Stimulated activated CD4-positive, alpha-beta T cell treated with anti-CD3 and anti-CD28 coated beads, TNF-alpha, amount 100 ng/mL, for 1 hour (primary cell): ENCODE data around the gene CD302.
"Not testable (repeated sequence)": the region's sequence is repeated elsewhere in the genome, so short reads cannot be mapped to it uniquely, and the experiment has no call there.

Source experiments
- DNase-seq, 3 donors: peaks; one replicate each; pipeline ENCODE4 v3.0.0-alpha.2; 2020; ENCODE audit warnings: low read depth in 3 of 3, low spot score in 1 of 3

Gene CD302

GRCh38 chr2:159795841-159796690, 1.9 kb downstream of the CD302 start:
- no peak for DNase-seq

GRCh38 chr2:159793326-159793725, 4.7 kb downstream of the CD302 start:
- no peak for DNase-seq

GRCh38 chr2:159792599-159792998, 5.4 kb downstream of the CD302 start:
- DNase-seq: no peak

GRCh38 chr2:159792036-159792435, 6.0 kb downstream of the CD302 start:
- DNase-seq: no peak

GRCh38 chr2:159790323-159790722, 7.7 kb downstream of the CD302 start:
- no peak for DNase-seq

- DNase-seq: no peak
These were observed 9.8 kb downstream of the CD302 start for GRCh38 chr2:159788253-159788652.

GRCh38 chr2:159787647-159788046, 10.4 kb downstream of the CD302 start:
- DNase-seq: not testable (repeated sequence)

GRCh38 chr2:159786938-159787337, 11.1 kb downstream of the CD302 start:
- DNase-seq: no peak

GRCh38 chr2:159785195-159785594, 12.8 kb downstream of the CD302 start:
- no peak for DNase-seq

- not testable (repeated sequence) for DNase-seq
These were observed 13.3 kb downstream of the CD302 start for GRCh38 chr2:159784744-159785143.

- DNase-seq: no peak
These were observed 14.5 kb downstream of the CD302 start for GRCh38 chr2:159783556-159783955.

GRCh38 chr2:159776321-159776720, 21.7 kb downstream of the CD302 start:
- no peak for DNase-seq

- DNase-seq: no peak
These were observed 23.0 kb downstream of the CD302 start for GRCh38 chr2:159775021-159775420.

- DNase-seq: no peak
These were observed 23.5 kb downstream of the CD302 start for GRCh38 chr2:159774370-159774990.

GRCh38 chr2:159773886-159774285, 24.1 kb downstream of the CD302 start:
- DNase-seq: no peak

- no peak for DNase-seq
These were observed 24.6 kb downstream of the CD302 start for GRCh38 chr2:159773426-159773825.

- DNase-seq: no peak
These were observed 28.9 kb downstream of the CD302 start for GRCh38 chr2:159769147-159769546.

- DNase-seq: no peak
These were observed 35.9 kb downstream of the CD302 start for GRCh38 chr2:159762075-159762474.

- no peak for DNase-seq
These were observed 37.7 kb downstream of the CD302 start for GRCh38 chr2:159760326-159760725.

GRCh38 chr2:159759577-159759976, 38.4 kb downstream of the CD302 start:
- DNase-seq: no peak

- DNase-seq: no peak
These were observed 39.3 kb downstream of the CD302 start for GRCh38 chr2:159758686-159759085.

- DNase-seq: no peak
These were observed 39.8 kb downstream of the CD302 start for GRCh38 chr2:159758239-159758638.

GRCh38 chr2:159755788-159756187, 42.2 kb downstream of the CD302 start:
- no peak for DNase-seq
